HS-27A (cell line): ENCODE data around the gene LZTS2.

Experiments
- DNase-seq: peaks from one replicate; pipeline ENCODE4 v3.0.0-alpha.2; 2012; ENCODE audit warnings: low read depth, missing footprints

Gene LZTS2

GRCh38 chr10:100979791-100980272, 19.8 kb upstream of the LZTS2 start:
- no peak for DNase-seq

- no peak for DNase-seq
Observed at GRCh38 chr10:100980311-100980710, 19.3 kb upstream of the LZTS2 start.

GRCh38 chr10:100980711-100981110, 18.9 kb upstream of the LZTS2 start:
- no peak for DNase-seq

- no peak for DNase-seq
Observed at GRCh38 chr10:100981178-100981772, 18.3 kb upstream of the LZTS2 start.

- DNase-seq, result no peak
Observed at GRCh38 chr10:100982916-100983830, 16.4 kb upstream of the LZTS2 start.

- DNase-seq, result no peak
Observed at GRCh38 chr10:100983868-100984671, 15.5 kb upstream of the LZTS2 start.

GRCh38 chr10:100984672-100985177, 14.9 kb upstream of the LZTS2 start:
- DNase-seq, result no peak

- no peak for DNase-seq
Observed at GRCh38 chr10:100985336-100985735, 14.3 kb upstream of the LZTS2 start.

- DNase-seq, result no peak
Observed at GRCh38 chr10:100986623-100986951, 13.0 kb upstream of the LZTS2 start.

- no peak for DNase-seq
Observed at GRCh38 chr10:100986952-100987684, 12.5 kb upstream of the LZTS2 start, which contains the start of the genes MRPL43 and TWNK. Gene MRPL43 (minus strand): TSS chr10:100987497. CDS start chr10:100987443, 54 bp downstream. Gene TWNK (plus strand): TSS chr10:100987543. CDS start chr10:100988211, 668 bp downstream.

GRCh38 chr10:100987685-100988049, 11.9 kb upstream of the LZTS2 start:
- no peak for DNase-seq

- DNase-seq, result no peak
Observed at GRCh38 chr10:100988166-100988565, 11.4 kb upstream of the LZTS2 start.

GRCh38 chr10:100989088-100989487, 10.5 kb upstream of the LZTS2 start:
- no peak for DNase-seq

GRCh38 chr10:100993986-100994708, 5.5 kb upstream of the LZTS2 start:
- no peak for DNase-seq

GRCh38 chr10:100995181-100995580, 4.4 kb upstream of the LZTS2 start:
- DNase-seq, result no peak

GRCh38 chr10:100996678-100997359, 2.8 kb upstream of the LZTS2 start:
- DNase-seq, result no peak

- no peak for DNase-seq
Observed at GRCh38 chr10:100997360-100998182, 2.0 kb upstream of the LZTS2 start.

GRCh38 chr10:100998183-100998990, 1.2 kb upstream of the LZTS2 start:
- DNase-seq, result no peak
